OCI-LY7 (cell line): ENCODE results near the gene SCCPDH.

ENCODE experiments used
- CTCF ChIP-seq: fragments of 200-600 bp; sonication (generic); conservative IDR thresholded peaks from 2 replicates; pipeline ENCODE4 v1.5.1; 2014; ENCODE audit warnings: mild to moderate bottlenecking, antibody characterized with exemption, low read length, moderate library complexity, mixed read lengths
- EZH2phosphoT487 ChIP-seq: fragments of 200-600 bp; sonication (generic); IDR thresholded peaks from 2 replicates; pipeline ENCODE4 v1.6.1; 2018; ENCODE audit warnings: low read depth, borderline replicate concordance, mild to moderate bottlenecking, mixed run types, antibody characterized with exemption, low read length, moderate library complexity, mixed read lengths

- TF ChIP-seq CTCF, result no peak
- no peak for TF ChIP-seq EZH2phosphoT487
Observed at GRCh38 chr1:246811985-246812384, 87.8 kb downstream of the SCCPDH start.
